ENCODE results near the gene ANKS6.

ANKS6 gene

GRCh38 chr9:98786750-98787510, 9.4 kb downstream of the ANKS6 start:
- no peak overlapping the region for H3K4me3 ChIP-seq (ENCODE audit: low read depth, low read length)
- no peak for TF ChIP-seq CTCF (IDR thresholded peaks at IDR 0.05; ENCODE audit: low read depth, low read length)

GRCh38 chr9:98784831-98785806, 11.2 kb downstream of the ANKS6 start:
- no peak overlapping the region for H3K4me3 ChIP-seq (ENCODE audit: low read depth, low read length)
- no peak for TF ChIP-seq CTCF (IDR thresholded peaks at IDR 0.05; ENCODE audit: low read depth, low read length)

GRCh38 chr9:98783518-98784226, 12.7 kb downstream of the ANKS6 start:
- no peak for TF ChIP-seq CTCF (IDR thresholded peaks at IDR 0.05; ENCODE audit: low read depth, low read length)
- no peak overlapping the region for H3K4me3 ChIP-seq (ENCODE audit: low read depth, low read length)

GRCh38 chr9:98781588-98782383, 14.6 kb downstream of the ANKS6 start:
- no peak for TF ChIP-seq CTCF (IDR thresholded peaks at IDR 0.05; ENCODE audit: low read depth, low read length)

GRCh38 chr9:98780059-98780749, 16.2 kb downstream of the ANKS6 start:
- no peak for TF ChIP-seq CTCF (IDR thresholded peaks at IDR 0.05; ENCODE audit: low read depth, low read length)
- H3K4me3 ChIP-seq (ENCODE audit: low read depth, low read length) = no peak overlapping the region

More at GRCh38 chr9:98781588-98782383, 14.6 kb downstream of the ANKS6 start:
- no peak overlapping the region for H3K4me3 ChIP-seq (ENCODE audit: low read depth, low read length)
